A673 (cell line): ENCODE results near the gene ROM1.

ENCODE experiments used
- EZH2 ChIP-seq: fragments of 200-600 bp; sonication (generic); IDR thresholded peaks from 2 replicates; pipeline ENCODE4 v1.6.1; 2017; ENCODE audit warnings: borderline replicate concordance, low read depth, mild to moderate bottlenecking, mixed read lengths, antibody characterized with exemption, low read length; ENCODE audit not compliant: poor library complexity, severe bottlenecking
- TF ChIP-seq, protein P1 (sequence below): fragments of 300-800, 200-600 bp; sonication (generic); conservative IDR thresholded peaks from 2 replicates; pipeline ENCODE4 v1.5.1; 2017; ENCODE audit warnings: low read depth, mild to moderate bottlenecking, antibody characterized with exemption, low read length, moderate library complexity, mixed read lengths

DNA sequence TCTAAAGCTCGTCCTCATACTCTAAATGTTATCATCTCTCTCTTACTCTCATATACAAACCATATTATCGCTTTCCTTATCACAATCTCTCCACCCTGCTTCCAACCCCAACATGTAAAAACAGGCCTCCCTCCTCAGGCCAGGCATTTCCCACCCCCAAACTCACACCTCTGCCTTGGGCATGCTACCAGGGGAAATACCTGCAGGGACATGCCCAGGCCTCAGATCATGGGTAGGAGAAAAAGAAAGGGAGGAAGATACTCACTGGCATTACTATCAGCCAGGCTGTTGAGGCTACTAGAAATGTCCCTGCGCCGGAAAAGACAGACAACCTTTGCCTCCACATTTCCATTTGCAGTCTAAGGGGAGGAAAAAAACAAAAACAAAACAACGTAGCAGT, 13.2 kb upstream of the ROM1 start:
- TF ChIP-seq, protein P1, sequence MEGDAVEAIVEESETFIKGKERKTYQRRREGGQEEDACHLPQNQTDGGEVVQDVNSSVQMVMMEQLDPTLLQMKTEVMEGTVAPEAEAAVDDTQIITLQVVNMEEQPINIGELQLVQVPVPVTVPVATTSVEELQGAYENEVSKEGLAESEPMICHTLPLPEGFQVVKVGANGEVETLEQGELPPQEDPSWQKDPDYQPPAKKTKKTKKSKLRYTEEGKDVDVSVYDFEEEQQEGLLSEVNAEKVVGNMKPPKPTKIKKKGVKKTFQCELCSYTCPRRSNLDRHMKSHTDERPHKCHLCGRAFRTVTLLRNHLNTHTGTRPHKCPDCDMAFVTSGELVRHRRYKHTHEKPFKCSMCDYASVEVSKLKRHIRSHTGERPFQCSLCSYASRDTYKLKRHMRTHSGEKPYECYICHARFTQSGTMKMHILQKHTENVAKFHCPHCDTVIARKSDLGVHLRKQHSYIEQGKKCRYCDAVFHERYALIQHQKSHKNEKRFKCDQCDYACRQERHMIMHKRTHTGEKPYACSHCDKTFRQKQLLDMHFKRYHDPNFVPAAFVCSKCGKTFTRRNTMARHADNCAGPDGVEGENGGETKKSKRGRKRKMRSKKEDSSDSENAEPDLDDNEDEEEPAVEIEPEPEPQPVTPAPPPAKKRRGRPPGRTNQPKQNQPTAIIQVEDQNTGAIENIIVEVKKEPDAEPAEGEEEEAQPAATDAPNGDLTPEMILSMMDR = no peak
- no peak for TF ChIP-seq EZH2
